ENCODE measurements around the gene ZXDC. TPM values are rescaled to one million over a fixed set of nuclear protein-coding genes. Genes with fewer than 3 reads are reported as not detected.
A peak's percentile ranks its signal among the peaks of the same experiment; 100 is the strongest.

ZXDC gene
- total RNA-seq, 4 donors from 2014 or later: 18.5 to 57.9 (median 33.5) TPM

DNA sequence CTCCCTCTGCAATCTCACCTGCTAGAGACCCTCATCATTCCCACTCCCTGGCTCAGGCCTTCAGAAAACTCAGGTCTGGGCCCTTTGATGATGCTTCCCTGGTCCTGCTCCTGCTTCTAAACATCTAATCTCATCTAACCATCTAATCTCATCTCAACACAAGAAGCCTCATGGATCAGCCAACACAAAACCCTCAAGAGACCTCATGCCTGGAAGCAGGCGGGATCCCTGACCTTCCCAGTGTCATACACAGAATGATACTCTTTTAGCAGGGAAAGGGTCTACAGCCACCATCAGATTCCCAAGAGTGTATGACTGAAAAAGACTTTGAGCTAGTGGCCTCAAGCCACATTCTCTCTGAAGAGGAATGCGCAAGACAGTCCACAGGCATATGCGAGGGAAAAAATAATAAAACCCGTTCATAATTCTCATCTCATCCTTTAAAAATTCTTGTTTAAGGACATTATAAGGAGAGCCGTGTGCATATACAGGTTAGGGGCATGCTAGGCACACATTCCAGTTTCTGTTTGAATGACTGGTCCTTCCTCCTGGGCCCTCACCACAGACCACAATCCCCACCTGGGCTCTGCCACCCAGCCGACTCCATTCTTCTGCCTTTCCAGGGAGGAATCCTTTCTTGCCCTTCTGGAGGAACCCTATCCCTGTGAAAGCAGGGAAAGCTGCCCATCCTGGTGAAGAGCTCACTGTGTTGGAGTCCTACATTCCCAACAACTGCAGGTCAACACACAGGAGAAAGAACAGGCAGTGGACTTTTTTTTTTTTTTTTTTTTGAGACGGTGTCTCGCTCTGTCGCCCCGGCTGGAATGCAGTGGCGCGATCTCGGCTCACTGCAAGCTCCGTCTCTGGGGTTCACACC lies 2.2 kb downstream of the ZXDC start:
- no peak overlapping the region for H3K27ac ChIP-seq
- H3K4me1 ChIP-seq: peaks cover 20 to 21% of the 10 kb centered on the region in 2 donors
- DNase-seq: no peak
- intact Hi-C loops (cut with DNase I; ENCODE audit: low total_unique reads): no loop called here
- peak overlapping the region in 1 of 2 donors; percentile 91 for H3K4me3 ChIP-seq
- H3K9me3 ChIP-seq: no peaks in the 10 kb centered on the region
- no peak for TF ChIP-seq CTCF (IDR thresholded peaks at IDR 0.05)
- TF ChIP-seq POLR2A (IDR thresholded peaks at IDR 0.05): no peak
- no peaks in the 10 kb centered on the region for H3K27me3 ChIP-seq
- H3K36me3 ChIP-seq: no peaks in the 10 kb centered on the region

DNA sequence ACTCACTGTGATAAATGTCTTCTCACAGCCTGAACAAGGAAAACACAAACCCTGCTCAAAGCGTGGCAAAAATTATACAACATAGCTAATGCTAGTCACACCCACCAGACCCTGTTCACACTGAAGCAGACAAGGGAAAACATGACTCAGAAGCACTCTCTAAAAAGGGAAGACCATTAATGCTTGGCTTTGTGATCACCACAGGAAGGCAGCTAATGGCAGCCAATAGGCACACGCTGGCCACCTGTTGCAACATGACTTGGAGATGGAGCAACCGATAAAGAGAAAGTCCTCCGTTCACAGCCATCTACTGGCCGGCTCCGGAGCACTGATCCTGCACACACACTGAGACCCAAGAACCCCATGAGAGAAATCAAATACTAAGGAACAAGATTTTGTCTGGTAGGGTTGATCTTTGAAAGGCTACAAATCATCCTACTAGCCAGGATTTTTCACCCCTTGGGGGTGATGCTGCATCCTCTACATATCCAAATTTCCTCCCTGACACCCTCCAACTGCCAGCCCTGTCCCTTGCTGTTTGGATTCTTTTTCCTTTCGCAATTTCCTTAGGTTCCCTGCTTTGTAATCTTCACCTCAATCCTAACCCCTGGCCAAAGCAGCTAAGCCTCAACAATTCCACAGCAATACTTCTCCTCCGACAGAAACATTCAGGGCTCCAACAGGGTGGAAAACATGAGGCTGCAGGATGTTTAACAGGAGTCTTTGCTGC lies 3.2 kb downstream of the ZXDC start:
- Histone ChIP-seq H3K4me1 (peaks cover 20 to 21% of the 10 kb centered on the region in 2 donors), H3K36me3 (no peaks in the 10 kb centered on the region), H3K4me3 (peak overlapping the region in 1 of 2 donors; percentile 91), H3K27ac (peak overlapping the region in 1 of 2 donors; percentile 6), H3K9me3 (no peaks in the 10 kb centered on the region), H3K27me3 (no peaks in the 10 kb centered on the region)
- no peak for TF ChIP-seq POLR2A (IDR thresholded peaks at IDR 0.05)
- peak in 1 of 4 experiments; percentile 11 for TF ChIP-seq CTCF (IDR thresholded peaks at IDR 0.05)
- intact Hi-C loops (cut with DNase I; ENCODE audit: low total_unique reads): no loop called here
- DNase-seq: peak; percentile 55 to 62

- Histone ChIP-seq H3K36me3 (no peaks in the 10 kb centered on the region), H3K27me3 (no peaks in the 10 kb centered on the region), H3K9me3 (no peaks in the 10 kb centered on the region), H3K4me3 (no peak overlapping the region), H3K27ac (no peak overlapping the region), H3K4me1 (peaks cover 20% of the 10 kb centered on the region in 2 donors)
- DNase-seq: peak in 1 of 2 donors; percentile 6
- no peak for TF ChIP-seq CTCF (IDR thresholded peaks at IDR 0.05)
- no peak for TF ChIP-seq POLR2A (IDR thresholded peaks at IDR 0.05)
- intact Hi-C loops (cut with DNase I; ENCODE audit: low total_unique reads): no loop called here
Observed at GRCh38 chr3:126469479-126469878, 6.2 kb downstream of the ZXDC start.

DNA sequence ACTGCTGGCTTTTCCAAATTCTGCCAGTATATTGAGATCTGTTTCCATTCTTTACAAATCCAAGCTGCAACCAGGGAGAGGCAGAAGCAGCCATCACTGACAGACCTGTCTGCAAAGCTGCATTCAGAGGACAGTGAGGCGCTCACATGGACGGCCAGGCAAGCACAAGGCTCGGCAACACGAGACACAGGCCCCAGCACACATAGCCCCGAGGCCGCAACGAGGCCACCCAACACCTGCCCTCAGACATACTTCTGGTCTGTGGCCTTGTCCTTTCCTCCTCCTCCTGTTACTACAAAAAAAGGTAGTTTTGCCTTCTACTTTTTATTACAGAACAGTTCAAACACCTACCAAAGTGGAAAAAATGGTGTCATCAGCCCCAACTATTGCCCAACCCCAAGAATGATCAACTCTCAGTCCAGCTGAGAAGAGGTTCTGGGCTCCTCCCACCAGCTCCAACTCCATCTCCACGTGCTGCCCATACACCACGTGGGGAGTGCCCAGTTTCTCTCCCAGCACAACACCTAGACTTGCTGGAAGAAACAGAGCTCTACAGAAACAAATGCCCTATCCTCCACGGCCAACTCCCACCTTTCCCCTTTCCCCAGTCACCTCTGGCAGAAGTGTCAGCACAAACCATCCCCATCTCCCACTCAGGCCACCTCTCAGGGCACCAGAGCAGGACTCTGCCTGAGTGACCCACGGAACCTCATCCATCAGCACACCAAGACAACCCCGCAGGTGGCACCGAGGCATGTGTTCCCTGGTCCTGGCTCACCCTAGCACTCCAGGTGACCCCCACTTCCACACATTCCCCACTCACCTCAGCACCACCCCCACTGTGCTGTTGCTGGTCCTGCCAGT lies 7.4 kb downstream of the ZXDC start:
- Histone ChIP-seq H3K27me3 (no peaks in the 10 kb centered on the region), H3K36me3 (no peaks in the 10 kb centered on the region), H3K4me3 (no peak overlapping the region), H3K4me1 (peaks cover 8 to 14% of the 10 kb centered on the region in 2 donors), H3K27ac (no peak overlapping the region), H3K9me3 (no peaks in the 10 kb centered on the region)
- intact Hi-C loops (cut with DNase I; ENCODE audit: low total_unique reads): no loop called here
- peak; percentile 9 to 17 for DNase-seq
- no peak for TF ChIP-seq CTCF (IDR thresholded peaks at IDR 0.05)
- TF ChIP-seq POLR2A (IDR thresholded peaks at IDR 0.05): no peak

Data from uterus (tissue), 4 donors.